ENCODE measurements around the gene BABAM2.
"Not testable (repeated sequence)": the region's sequence is repeated elsewhere in the genome, so short reads cannot be mapped to it uniquely, and the experiment has no call there.

The BABAM2 gene

GRCh38 chr2:27890146-27890923 lies at the start of gene BABAM2, which contains the start of gene RBKS:
Gene BABAM2 (plus strand): TSS chr2:27890729. CDS start chr2:27894557, 3,828 bp downstream.
Gene RBKS (minus strand): TSS chr2:27890387. CDS start chr2:27890345, 42 bp downstream.
- DNase-seq: peak; percentile 71

GRCh38 chr2:27842894-27843293 lies 47.6 kb upstream of the BABAM2 start:
- DNase-seq: no peak

DNA sequence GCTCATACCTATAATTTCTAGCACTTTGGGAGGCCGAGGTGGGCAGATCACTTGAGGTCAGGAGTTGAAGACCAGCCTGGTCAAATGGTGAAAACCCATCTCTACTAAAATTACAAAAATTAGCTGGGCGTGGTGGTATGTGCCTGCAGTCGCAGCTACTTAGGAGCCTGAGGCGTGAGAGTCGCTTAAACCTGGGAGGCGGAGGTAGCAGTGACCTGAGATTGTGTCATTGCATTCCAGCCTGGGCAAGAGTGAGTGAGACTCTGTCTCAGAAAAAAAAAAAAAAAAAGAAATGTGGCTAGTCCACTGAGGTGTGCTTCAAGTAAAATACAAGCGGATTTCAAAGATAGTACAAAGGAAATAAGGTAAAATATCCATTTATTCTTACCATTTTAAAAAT lies 46.5 kb upstream of the BABAM2 start:
- DNase-seq: no peak

- DNase-seq: no peak
Observed at GRCh38 chr2:27844821-27845255, 45.7 kb upstream of the BABAM2 start.

GRCh38 chr2:27847333-27847732 lies 43.2 kb upstream of the BABAM2 start:
- no peak for DNase-seq

DNA sequence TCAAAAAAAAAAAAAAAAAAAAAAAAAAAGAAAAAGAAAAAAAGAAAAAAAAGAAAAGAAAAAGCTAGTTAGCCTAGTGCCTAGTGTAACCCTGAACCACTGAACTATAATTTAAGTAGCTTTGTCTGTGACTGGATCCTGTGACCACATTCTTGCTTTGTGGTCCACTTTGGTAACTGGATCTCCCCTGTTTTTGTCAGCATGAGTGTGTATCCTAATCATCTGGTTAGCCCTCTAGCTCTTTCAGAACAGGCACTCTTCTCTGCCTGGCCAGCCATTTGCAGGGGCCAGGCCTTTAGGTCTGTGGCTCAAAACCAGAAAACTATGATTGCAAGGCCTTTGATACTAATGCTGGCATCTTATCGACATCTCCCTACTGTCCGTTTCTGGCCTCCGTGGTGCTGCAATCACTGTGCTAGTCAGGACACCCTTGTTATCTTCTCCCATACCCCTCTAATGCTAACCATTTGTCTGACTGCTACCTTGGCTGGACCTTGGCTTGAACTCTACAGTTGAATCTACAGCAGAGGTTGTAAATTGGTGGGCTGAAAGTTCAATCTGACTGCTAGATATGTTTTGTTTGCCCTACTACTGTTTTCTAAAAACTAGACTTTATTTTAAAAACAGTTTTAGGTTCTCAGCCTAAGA lies 40.8 kb upstream of the BABAM2 start:
- no peak for DNase-seq

GRCh38 chr2:27852691-27853090 lies 37.8 kb upstream of the BABAM2 start:
- no peak for DNase-seq

DNA sequence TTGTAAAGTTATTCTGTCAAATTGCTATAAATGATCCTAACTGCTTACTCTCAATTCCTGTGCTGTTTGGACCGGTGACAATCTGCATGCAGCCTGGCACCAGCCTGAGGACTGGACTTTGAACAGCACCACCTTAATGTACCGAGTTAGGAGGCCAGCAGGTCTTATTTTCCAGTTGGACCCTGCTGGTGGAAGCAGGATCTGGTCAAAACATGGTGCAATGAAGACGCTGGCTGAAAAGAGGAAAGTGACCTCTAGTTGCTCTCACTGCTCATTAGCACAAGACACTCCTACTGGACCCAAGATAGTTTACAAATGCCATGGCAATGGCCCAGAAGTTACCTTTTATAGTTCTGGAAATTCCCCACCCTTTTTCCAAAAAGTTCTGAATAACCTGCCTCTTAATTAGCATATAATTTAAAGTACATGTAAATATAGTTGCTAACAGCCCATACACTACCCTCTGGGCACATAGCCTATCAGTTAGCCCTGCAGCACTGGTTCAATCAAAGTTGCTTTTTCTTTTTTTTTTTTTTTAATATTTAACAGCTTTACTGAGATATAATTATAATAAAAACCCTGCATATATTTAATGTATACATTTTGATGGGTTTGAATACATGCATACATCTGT lies 36.2 kb upstream of the BABAM2 start:
- no peak for DNase-seq

- DNase-seq: no peak
Observed at GRCh38 chr2:27855476-27855875, 35.1 kb upstream of the BABAM2 start.

- DNase-seq: no peak
Observed at GRCh38 chr2:27856386-27856785, 34.1 kb upstream of the BABAM2 start.

DNA sequence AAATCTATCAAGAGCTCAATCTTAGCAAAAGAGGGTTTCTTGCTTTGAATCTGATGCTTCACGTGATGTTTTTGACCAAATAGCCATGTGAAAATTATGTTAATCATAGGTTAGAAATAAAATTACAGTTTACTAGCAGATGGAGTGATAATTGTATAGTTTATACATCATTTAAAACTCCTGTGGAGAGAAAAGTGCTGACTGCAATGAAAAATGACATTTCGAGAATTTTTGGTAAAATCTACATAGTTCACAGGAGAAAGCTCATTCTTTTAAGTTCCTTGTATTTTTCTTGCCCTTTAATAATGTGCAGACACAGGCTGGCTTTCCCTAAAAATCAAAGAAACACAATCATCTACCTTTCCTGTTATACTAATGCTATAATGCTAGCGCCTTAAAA lies 33.6 kb upstream of the BABAM2 start:
- DNase-seq: no peak

GRCh38 chr2:27857417-27858172 lies 32.9 kb upstream of the BABAM2 start:
- DNase-seq: no peak

DNA sequence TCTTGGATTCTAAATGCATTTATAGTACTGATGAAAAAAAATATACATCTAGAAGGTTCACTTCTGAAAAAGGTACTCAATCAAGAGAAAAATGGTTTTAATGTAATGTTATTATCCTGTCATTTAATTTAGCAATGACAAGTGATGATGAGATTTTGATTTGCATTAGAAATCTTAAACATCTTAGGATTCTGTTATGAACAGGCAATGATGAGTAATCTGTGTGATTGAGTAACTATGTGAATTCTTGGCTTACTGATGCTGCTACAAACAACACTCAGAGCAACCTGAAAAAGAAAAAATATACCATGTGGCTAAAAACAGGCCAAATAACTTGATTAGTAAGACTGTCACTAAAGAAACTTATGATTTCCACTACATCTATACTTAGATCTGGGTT lies 30.4 kb upstream of the BABAM2 start:
- no peak for DNase-seq

GRCh38 chr2:27863146-27863545 lies 27.4 kb upstream of the BABAM2 start:
- no peak for DNase-seq

DNA sequence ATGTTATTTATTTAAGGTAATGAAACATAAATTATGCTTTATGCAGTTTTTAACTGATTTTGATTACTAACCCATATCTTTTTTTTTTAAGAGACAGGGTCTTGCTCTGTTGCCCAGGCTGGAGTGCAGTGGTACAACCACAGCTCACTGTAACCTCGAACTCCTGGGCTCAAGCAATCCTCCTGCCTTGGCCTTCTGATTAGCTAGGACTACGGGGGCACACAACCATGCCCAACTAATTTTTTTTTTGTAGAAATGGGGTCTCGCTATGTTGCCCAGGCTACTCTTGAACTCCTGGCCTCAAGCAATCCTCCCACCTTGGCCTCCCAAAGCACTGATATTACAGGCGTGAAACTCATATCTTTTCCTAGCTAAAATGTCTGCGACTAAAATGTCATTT lies 26.6 kb upstream of the BABAM2 start:
- not testable (repeated sequence) for DNase-seq

DNA sequence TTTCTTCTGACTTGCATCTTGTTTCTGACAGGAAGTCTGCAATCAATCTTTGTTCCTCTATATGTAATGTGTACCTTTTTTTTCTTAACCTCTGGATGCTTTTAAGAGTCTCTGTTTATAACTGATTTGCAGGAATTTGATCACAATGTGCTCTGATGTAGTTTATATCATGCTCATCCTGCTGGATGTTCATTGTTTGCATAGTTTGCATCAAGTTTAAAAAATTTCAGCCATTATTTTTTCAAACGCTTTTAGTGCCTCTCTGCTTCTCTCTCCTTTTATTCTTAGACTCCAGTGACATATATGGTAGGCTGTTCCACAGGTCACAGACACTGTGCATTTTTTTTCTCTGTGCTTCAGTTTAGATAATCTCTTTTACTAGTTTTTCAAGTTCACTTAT lies 24.3 kb upstream of the BABAM2 start:
- no peak for DNase-seq

DNA sequence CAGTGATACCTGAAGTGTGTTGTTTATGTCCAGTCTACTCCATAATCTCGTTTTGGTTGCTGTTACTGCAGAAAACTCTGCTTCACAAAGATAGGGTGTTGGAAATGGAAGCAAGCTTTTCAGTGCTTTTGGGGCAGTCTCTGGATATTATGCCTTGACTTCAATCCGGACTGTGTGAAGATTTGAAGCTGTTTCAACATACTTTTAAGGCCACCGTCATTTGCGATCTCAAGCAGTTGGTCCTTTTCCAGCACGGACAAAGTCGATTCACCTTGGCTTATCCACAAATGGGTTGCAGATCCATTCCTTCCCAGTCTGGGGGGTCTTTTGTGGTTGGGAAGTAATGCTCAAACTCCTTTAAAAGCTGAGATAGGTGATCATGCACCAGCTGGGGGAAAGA lies 20.8 kb upstream of the BABAM2 start:
- no peak for DNase-seq

DNA sequence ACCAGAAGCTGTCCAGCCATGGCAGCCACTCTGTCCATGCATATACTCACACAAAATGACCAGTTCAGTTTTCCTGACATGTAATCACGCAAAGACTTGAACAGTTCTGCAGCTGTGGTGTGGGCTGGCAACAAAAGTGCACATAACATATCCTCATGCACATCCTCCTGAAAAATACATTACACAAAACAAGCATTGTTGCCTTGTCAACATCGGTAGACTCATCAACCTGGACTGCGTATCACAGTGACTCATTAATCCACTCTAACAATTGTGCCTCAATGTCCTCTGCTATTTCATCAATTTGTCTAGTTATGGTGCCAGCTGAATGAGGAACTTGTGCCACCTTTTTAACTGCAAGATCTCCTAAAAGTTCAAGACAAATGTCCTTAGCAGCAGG lies 19.8 kb upstream of the BABAM2 start:
- DNase-seq: no peak

DNA sequence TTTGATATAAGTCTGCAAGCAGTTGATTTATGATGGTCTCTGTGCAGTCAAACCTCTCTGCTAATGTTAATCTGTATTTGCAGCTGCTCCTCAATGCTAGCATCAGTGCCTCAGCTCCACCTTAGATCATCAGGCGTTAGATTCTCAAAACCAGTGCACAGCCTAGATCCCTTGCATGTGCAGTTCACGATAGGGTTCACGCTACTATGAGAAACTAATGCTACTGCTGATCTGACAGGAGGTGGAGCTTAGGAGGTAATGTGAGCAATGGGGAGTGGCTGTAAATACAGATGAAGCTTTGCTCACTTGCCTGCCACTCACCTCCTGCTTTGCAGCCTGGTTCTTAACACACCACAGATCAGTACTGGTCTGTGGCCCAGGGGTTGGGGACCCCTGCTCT lies 18.7 kb upstream of the BABAM2 start:
- no peak for DNase-seq

GRCh38 chr2:27873091-27873490 lies 17.4 kb upstream of the BABAM2 start:
- no peak for DNase-seq

- no peak for DNase-seq
Observed at GRCh38 chr2:27875089-27875881, 15.2 kb upstream of the BABAM2 start.

DNA sequence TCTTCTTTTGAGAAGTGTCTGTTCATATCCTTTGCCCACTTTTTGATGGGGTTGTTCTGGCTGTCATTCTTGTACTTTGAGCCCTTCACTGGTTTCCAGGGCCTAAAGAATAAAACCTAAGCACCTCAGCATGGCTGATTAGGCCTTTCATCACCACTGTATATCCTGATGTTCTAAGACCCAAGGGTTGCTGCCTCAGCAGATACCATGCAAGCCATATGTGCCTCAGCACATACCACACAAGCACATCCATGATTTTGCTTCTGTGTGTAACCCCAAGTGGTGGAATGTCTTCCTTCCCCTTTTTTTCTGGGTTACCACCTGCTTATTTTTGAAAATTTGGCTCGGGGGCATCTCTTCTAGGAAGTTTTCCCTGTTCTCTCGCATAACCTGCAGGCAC lies 11.7 kb upstream of the BABAM2 start:
- DNase-seq: no peak

All from DMS153 (cell line).